ENCODE data around the gene DDX17. TPM values are rescaled to one million over a fixed set of nuclear protein-coding genes. Genes with fewer than 3 reads are reported as not detected.

Gene DDX17
- total RNA-seq, 8 experiments from 2014 or later: 209 to 667 (median 286) TPM

- Histone ChIP-seq H3K27ac (peak overlapping the region; percentile 99 to 100), H3K4me3 (peak overlapping the region; percentile 74 to 97 (median 85)), H3K4me1 (replicated peaks in 1 of 2) (peaks cover 16% of the 10 kb centered on the region in 2 donors)
- in situ Hi-C loops (cut with MboI; ENCODE audit: low pct_unique_long_range_greater_than_20kb in 2 of 9, low sequenced_read_pairs in 9 of 9, unreplicated experiment in 9 of 9): no loop called here
- WGBS, 10 experiments: 0% methylated on average over 2 to 12 of the region's 69 CpGs; no CpG with 5 or more reads in 6 of the 10 experiments
- ATAC-seq (replicated peaks in 6 of 8): peak; percentile 38 to 59 (median 48)
Observed at GRCh38 chr22:38505541-38506117, 482 bp downstream of the DDX17 start.

GRCh38 chr22:38504731-38505540 is 1.2 kb downstream of the DDX17 start:
- ATAC-seq (replicated peaks in 6 of 8): peak in 1 of 8 experiments; percentile 1
- in situ Hi-C loops (cut with MboI; ENCODE audit: low pct_unique_long_range_greater_than_20kb in 2 of 9, low sequenced_read_pairs in 9 of 9, unreplicated experiment in 9 of 9): no loop called here

DNA sequence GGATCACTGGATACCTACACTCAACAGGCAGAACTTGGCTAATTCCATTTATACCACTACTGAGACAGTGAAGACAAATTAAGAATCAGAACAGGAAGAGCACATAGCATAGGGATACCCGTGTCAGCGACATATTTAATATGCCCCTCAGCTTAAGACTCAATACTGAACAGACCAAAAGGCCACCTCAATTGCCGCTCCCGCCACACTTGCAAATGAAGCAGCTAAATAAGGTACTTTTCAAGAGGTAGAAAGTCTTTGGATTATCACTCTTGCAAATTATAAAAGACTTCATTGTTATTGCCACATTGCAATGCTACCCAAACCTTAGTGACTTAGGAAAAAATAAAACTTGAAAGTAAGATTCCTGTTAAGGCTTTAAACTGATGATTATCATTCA is 3.1 kb downstream of the DDX17 start:
- H3K27ac ChIP-seq: no peak overlapping the region
- no peak for ATAC-seq (replicated peaks in 6 of 8)
- peak overlapping the region in 3 of 5 donors; percentile 80 to 91 (median 85) for H3K4me3 ChIP-seq
- WGBS, 10 experiments: 25 to 93% (median 70%) methylated on average over 1 to 4 of the region's 4 CpGs; no CpG with 5 or more reads in 1 of the 10 experiments
- in situ Hi-C loops (cut with MboI; ENCODE audit: low pct_unique_long_range_greater_than_20kb in 2 of 9, low sequenced_read_pairs in 9 of 9, unreplicated experiment in 9 of 9): no loop called here
- H3K4me1 ChIP-seq (replicated peaks in 1 of 2): peaks cover 16% of the 10 kb centered on the region in 2 donors

More at GRCh38 chr22:38504731-38505540, 1.2 kb downstream of the DDX17 start:
- Histone ChIP-seq H3K4me1 (replicated peaks in 1 of 2) (peaks cover 16% of the 10 kb centered on the region in 2 donors), H3K4me3 (peak overlapping the region; percentile 74 to 97 (median 85)), H3K27ac (peak overlapping the region; percentile 99 to 100)
- 0 to 9% (median 1%) methylated on average over 2 to 23 of the region's 35 CpGs for WGBS, 10 experiments

GRCh38 chr22:38501797-38502672 is 4.1 kb downstream of the DDX17 start:
- Histone ChIP-seq H3K4me1 (replicated peaks in 1 of 2) (peaks cover 14 to 16% of the 10 kb centered on the region in 2 donors), H3K4me3 (no peak overlapping the region), H3K27ac (no peak overlapping the region)
- WGBS, 10 experiments: 71 to 100% (median 94%) methylated on average over 2 to 9 of the region's 10 CpGs; no CpG with 5 or more reads in 1 of the 10 experiments
- in situ Hi-C loops (cut with MboI; ENCODE audit: low pct_unique_long_range_greater_than_20kb in 2 of 9, low sequenced_read_pairs in 9 of 9, unreplicated experiment in 9 of 9): no loop called here
- ATAC-seq (replicated peaks in 6 of 8): no peak

GRCh38 chr22:38497869-38498268 is 8.2 kb downstream of the DDX17 start:
- no peak overlapping the region for H3K27ac ChIP-seq
- peaks cover 4% of the 10 kb centered on the region in 2 donors for H3K4me1 ChIP-seq (replicated peaks in 1 of 2)
- no peak overlapping the region for H3K4me3 ChIP-seq
- in situ Hi-C loops (cut with MboI; ENCODE audit: low pct_unique_long_range_greater_than_20kb in 2 of 9, low sequenced_read_pairs in 9 of 9, unreplicated experiment in 9 of 9): no loop called here
- no peak for ATAC-seq (replicated peaks in 6 of 8)
- 79 to 100% (median 90%) methylated on average over 1 to 3 of the region's 3 CpGs for WGBS, 10 experiments

DNA sequence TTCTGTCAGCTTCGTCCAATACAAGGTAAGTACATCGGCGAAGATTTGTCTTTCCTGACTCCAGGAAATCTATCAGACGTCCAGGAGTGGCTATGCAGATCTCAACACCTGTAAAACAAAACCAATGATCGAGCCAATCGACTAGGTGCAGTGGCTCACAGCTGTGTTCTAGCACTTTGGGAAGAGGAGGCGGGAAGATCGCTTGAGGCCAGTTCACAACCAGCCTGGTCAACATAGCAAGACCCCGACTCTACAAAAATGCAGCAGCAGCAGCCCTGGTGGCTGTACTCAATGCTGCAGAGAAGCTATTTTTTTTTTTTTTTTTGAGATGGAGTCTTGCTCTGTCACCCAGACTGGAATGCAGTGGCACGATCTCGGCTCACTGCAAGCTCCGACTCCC is 11.2 kb downstream of the DDX17 start:
- no peak overlapping the region for H3K27ac ChIP-seq
- no peak for ATAC-seq (replicated peaks in 6 of 8)
- H3K4me1 ChIP-seq (replicated peaks in 1 of 2): no peaks in the 10 kb centered on the region
- H3K4me3 ChIP-seq: no peak overlapping the region
- WGBS, 10 experiments: 92 to 100% (median 100%) methylated on average over 1 to 6 of the region's 12 CpGs; no CpG with 5 or more reads in 2 of the 10 experiments
- in situ Hi-C loops (cut with MboI; ENCODE audit: low pct_unique_long_range_greater_than_20kb in 2 of 9, low sequenced_read_pairs in 9 of 9, unreplicated experiment in 9 of 9): no loop called here

- in situ Hi-C loops (cut with MboI; ENCODE audit: low pct_unique_long_range_greater_than_20kb in 2 of 9, low sequenced_read_pairs in 9 of 9, unreplicated experiment in 9 of 9): no loop called here
- ATAC-seq (replicated peaks in 6 of 8): no peak
- 44 to 100% (median 93%) methylated on average over 1 to 2 of the region's 2 CpGs; no CpG with 5 or more reads in 2 of the 10 experiments for WGBS, 10 experiments
- Histone ChIP-seq H3K27ac (no peak overlapping the region), H3K4me1 (replicated peaks in 1 of 2) (no peaks in the 10 kb centered on the region), H3K4me3 (no peak overlapping the region)
Observed at GRCh38 chr22:38494498-38494897, 11.6 kb downstream of the DDX17 start.

GRCh38 chr22:38491707-38492348 is 14.3 kb downstream of the DDX17 start:
- in situ Hi-C loops (cut with MboI; ENCODE audit: low pct_unique_long_range_greater_than_20kb in 2 of 9, low sequenced_read_pairs in 9 of 9, unreplicated experiment in 9 of 9): no loop called here
- H3K4me1 ChIP-seq (replicated peaks in 1 of 2): no peaks in the 10 kb centered on the region
- ATAC-seq (replicated peaks in 6 of 8): no peak
- H3K27ac ChIP-seq: no peak overlapping the region
- WGBS, 10 experiments: 0 to 100% (median 88%) methylated on average over 1 to 4 of the region's 5 CpGs; no CpG with 5 or more reads in 2 of the 10 experiments
- H3K4me3 ChIP-seq: no peak overlapping the region

DNA sequence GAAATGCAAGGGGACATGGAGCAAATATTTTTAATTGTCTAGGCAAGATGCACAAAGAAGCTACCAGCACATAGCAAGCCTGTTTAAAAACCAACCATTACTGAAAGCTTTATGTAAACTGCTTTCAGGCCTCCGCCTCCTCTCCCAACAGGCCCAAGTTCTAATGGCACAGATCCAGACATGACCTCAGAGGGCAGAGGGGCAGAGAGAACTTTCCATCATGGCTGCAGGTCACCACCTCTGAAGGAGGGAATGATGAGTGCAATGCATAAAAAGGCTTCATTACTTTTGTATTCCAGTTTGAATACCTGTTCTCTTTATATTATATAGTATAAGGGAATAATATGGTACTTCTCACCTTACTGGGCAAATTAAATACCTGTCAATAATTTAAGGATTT is 15.2 kb downstream of the DDX17 start:
- ATAC-seq (replicated peaks in 6 of 8): peak in 4 of 8 experiments; percentile 46 to 81 (median 64)
- in situ Hi-C loops (cut with MboI; ENCODE audit: low pct_unique_long_range_greater_than_20kb in 2 of 9, low sequenced_read_pairs in 9 of 9, unreplicated experiment in 9 of 9): no loop called here
- H3K4me1 ChIP-seq (replicated peaks in 1 of 2): no peaks in the 10 kb centered on the region
- H3K4me3 ChIP-seq: no peak overlapping the region
- H3K27ac ChIP-seq: no peak overlapping the region
- WGBS, 10 experiments: 86 to 100% (median 100%) methylated on average over 1 of the region's 1 CpG; no CpG with 5 or more reads in 6 of the 10 experiments

DNA sequence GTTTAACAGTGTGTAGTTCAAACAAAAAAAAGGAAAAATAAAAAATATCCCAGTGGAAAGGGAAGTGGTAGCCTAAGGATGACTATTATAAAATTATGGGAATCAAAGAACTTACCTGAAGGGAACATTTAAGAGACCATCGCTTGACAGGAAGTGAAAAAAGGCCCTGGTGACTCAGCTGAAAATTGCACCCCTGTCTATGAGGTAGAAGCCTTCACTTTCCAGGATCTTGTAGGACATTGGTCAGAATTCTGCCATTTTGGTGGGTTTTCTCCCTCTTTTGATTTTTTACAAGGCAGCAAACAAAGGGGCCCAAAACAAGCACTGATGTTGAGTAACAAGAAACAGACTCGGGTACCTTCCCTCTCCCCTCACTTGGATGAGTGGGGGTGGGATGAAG is 15.6 kb downstream of the DDX17 start:
- Histone ChIP-seq H3K4me1 (replicated peaks in 1 of 2) (no peaks in the 10 kb centered on the region), H3K27ac (no peak overlapping the region), H3K4me3 (no peak overlapping the region)
- 77 to 100% (median 86%) methylated on average over 1 to 2 of the region's 2 CpGs; no CpG with 5 or more reads in 1 of the 10 experiments for WGBS, 10 experiments
- in situ Hi-C loops (cut with MboI; ENCODE audit: low pct_unique_long_range_greater_than_20kb in 2 of 9, low sequenced_read_pairs in 9 of 9, unreplicated experiment in 9 of 9): no loop called here
- no peak for ATAC-seq (replicated peaks in 6 of 8)

DNA sequence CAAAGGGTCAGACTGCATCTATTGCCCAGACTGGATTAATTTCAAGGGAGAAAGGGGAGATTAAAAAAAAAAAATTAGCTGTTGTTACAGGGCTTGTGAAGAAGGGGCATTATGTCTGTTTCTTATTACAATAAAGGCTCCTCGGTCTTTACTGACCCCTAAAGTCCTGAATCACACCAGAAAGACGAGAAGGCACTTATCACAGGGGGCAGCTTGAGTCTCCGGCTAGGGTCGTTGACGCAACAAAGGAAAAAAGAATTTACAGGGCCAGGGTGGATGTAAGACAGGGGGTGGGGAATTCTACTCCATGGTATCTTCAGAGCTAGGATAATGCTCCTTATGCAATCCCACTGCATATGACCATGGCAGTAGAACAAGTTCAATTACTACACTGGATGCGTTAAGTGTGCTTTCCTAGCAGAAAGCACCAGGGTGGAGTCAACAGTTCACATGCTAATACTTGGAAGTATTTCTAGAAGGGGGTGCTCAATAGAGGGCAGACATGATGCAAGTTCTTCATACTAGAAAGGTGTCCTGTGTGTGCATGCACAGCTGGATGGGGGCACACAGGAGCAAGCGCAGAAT is 16.5 kb downstream of the DDX17 start:
- ATAC-seq (replicated peaks in 6 of 8): peak in 7 of 8 experiments; percentile 13 to 63 (median 40)

DNA sequence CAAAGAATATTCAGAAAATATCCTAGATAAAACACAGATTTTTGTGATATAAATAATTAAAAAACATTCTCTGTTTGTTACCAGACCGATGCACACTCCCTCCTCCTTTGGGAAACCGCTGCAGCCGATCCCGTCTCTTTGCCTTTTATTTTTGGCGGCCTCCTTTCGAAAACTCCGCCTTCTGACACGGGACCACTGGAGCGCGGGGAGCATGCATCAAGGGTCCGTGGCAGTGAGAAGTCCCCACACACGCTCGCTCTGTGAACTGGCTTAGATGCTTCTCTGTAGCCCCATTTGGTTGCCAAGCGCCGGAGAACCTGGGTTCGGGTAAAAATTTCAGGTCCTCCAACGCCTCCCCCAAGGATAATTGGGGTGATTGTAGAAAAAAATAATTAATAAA is 17.0 kb downstream of the DDX17 start:
- Histone ChIP-seq H3K4me3 (no peak overlapping the region), H3K27ac (no peak overlapping the region), H3K4me1 (replicated peaks in 1 of 2) (no peaks in the 10 kb centered on the region)
- ATAC-seq (replicated peaks in 6 of 8): no peak
- 91 to 99% (median 95%) methylated on average over 9 to 16 of the region's 17 CpGs; no CpG with 5 or more reads in 1 of the 10 experiments for WGBS, 10 experiments
- in situ Hi-C loops (cut with MboI; ENCODE audit: low pct_unique_long_range_greater_than_20kb in 2 of 9, low sequenced_read_pairs in 9 of 9, unreplicated experiment in 9 of 9): no loop called here

More for the DNA sequence above, 16.5 kb downstream of the DDX17 start:
- Histone ChIP-seq H3K27ac (no peak overlapping the region), H3K4me3 (no peak overlapping the region), H3K4me1 (replicated peaks in 1 of 2) (no peaks in the 10 kb centered on the region)
- in situ Hi-C loops (cut with MboI; ENCODE audit: low pct_unique_long_range_greater_than_20kb in 2 of 9, low sequenced_read_pairs in 9 of 9, unreplicated experiment in 9 of 9): no loop called here
- WGBS, 10 experiments: 50 to 96% (median 82%) methylated on average over 1 to 7 of the region's 7 CpGs; no CpG with 5 or more reads in 1 of the 10 experiments
